HG02571 (cell line): Measurements from ENCODE around the gene ADO.

Source experiments
- ATAC-seq: cut with Tn5 transposase; IDR thresholded peaks from one replicate; pipeline ENCODE4 v1.9.1; 2021; ENCODE audit warnings: mild to moderate bottlenecking, moderate library complexity; ENCODE audit not compliant: unreplicated experiment

ADO gene

GRCh38 chr10:62792261-62792660 lies 12.3 kb upstream of the ADO start:
- ATAC-seq: no peak

- no peak for ATAC-seq
Observed at GRCh38 chr10:62794306-62794705, 10.2 kb upstream of the ADO start.

DNA sequence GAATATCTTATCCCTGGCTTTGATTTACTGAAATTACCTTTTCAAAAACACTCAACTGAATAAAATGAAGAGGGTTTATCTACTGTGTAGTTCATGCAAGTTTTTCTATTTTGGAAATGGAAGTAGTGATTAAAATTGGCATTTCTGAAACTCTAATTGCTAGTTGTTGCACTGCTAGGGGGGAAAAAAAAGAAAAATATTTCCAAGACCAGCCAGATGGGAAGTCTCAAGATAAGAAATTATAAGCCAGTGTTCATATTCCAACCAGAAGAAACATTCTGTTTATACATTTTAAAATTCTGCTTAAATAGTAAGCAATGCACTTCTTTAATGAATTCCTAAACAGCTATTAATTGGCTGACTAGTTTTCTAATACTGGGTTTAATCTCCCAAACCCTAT lies 9.4 kb upstream of the ADO start:
- ATAC-seq: no peak

DNA sequence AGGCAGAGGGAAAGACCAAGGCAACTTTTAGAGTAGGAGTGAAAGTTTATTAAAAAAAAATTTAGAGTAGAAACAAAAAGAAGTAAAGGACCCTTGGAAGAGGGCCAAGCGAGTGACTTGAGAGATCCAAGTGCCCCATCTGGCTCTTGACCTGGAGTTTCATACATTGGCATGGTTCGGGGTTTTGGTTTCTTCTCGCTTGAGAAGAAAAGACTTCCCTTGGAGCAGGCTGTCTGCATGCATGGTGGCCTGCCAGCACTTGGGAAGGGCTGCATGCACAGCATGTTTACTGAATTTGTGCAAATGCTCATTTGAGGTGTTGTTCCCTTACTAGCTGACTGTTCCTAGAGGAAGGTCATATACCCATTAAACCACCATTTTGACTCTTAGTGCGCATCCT lies 8.8 kb upstream of the ADO start:
- ATAC-seq: no peak

DNA sequence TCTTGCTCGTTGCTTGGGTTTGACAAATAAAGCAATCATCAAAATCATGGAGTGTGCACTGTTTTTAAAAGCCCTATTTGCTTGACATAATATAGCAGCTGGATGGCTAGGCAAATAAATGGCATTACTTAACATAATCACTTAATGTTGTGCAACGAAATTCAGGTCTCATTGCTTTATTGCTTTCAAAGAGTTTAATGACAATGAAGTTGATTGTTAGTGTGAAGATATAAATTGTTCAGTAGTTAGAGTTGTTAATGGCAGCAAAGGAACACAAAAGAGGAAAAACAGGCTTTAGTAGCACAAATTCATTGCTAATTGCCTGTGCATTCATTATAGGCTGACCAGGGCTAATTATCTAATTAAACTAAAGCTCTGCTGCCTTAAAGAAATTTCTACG lies 7.6 kb upstream of the ADO start:
- ATAC-seq: no peak

DNA sequence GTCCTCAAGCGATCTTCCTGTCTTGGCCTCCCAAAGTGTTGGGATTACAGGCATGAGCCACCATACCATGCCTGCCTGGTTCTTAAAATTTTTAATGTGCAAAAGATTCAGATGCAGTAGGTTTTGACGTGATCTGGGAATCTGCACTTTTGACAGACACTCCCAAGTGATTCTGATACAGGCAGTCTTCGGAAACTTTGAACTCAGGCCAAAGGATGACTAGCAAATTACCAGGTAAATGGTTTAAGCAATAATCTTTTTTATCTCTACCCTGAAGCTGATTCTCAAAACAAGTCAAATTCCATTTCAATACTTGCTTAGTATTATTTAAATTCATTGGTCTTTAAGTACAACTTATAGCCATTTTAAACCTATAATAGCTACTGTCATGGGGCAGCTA lies 2.6 kb upstream of the ADO start:
- ATAC-seq: no peak

- ATAC-seq: no peak
Observed at GRCh38 chr10:62803724-62804355, 680 bp upstream of the ADO start.

GRCh38 chr10:62805231-62806099 lies 945 bp downstream of the ADO start:
- ATAC-seq: peak; percentile 15

DNA sequence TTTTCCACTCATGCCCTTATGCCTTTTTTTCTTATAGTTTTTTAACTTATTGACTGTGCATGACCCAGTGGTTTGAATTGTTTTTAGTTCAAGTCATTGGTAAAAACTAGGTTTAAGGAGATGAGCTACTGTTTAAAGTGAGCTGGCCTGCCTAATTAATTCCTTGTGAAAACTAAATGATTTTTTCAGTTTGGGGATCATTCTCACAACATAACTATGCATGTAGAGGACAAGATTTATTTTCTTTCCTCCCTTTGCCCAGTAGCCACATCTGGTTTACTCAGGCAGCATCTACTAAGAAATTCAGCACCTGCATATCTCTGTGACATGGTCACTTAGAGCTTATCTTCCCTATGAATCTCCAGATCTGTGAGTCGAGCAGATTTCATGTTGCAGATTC lies 1.7 kb downstream of the ADO start:
- no peak for ATAC-seq

- no peak for ATAC-seq
Observed at GRCh38 chr10:62810156-62810902, 5.8 kb downstream of the ADO start.

- peak; percentile 33 for ATAC-seq
Observed at GRCh38 chr10:62811159-62811875, 6.8 kb downstream of the ADO start.

GRCh38 chr10:62812672-62813439 lies 8.3 kb downstream of the ADO start:
- ATAC-seq: no peak

DNA sequence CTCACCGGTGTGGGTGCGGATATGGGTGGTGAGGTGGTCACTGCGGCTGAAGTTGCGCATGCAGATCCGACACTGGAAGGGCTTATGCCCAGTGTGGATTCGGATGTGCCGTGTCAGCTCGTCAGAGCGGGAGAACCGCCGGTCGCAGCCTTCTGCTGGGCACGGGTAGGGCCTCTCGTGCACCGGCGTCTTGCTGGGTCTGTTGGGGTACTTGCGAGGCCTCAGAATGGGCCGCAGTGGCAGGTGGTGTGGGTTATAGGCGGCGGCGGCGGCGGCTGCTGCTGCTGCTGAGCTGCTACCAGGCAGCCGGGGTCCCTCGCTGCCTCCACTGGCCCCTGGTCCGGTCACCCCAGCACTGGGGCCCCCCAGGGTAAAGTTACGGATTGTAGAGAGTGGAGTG lies 8.9 kb downstream of the ADO start:
- ATAC-seq: no peak

DNA sequence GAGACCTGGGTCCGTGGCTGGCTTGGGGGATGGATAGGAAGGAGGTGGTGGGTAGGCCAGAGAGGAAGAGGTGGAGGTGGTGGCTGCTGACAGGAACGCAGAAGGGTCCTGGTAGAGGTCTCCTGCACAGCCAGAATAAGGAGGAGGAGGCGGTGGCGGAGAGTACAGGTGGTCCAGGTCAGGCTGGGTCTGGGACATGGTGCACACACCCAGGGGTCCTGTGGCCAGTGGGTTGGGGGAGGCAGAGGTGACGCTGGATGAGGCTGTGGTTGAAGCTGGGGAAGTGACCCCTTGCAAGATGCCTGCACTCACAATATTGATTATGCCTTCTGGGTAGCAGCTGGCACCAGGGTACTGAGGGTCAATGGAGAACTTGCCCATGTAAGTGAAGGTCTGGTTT lies 9.5 kb downstream of the ADO start:
- no peak for ATAC-seq

- ATAC-seq: no peak
Observed at GRCh38 chr10:62814756-62815380, 10.3 kb downstream of the ADO start.

DNA sequence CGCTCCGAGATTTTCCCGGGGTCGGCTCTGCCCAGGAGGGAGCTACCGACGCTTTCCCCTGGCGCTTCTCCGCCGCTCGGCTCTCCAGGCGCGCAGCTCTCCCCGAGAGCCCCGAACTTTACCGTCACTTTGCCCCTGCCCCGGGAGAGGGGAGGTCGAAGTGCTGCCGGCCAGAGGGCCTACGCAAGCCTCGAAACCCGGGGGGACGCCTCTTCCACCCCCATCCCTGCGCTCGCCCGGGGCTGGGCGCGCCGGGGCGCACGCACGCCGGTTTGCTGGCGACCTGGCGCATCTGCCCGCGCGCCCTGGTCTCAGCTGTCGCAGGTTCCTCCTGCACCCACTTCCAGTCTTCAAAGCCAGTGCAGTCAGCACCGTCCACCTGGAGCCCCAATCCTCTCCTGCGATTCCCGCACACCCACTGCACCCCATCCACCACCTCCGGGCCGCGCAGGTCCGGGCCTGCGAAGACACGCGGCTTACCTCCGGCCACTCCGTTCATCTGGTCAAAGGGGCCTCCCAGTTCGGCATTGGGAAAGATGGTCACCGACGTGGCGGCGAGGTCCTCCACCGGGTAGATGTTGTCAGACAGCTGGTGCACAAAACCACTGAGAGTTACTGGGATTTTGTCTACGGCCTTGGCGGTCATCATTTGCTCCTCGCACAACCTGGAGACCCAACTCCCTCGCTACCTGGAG lies 11.0 kb downstream of the ADO start:
- no peak for ATAC-seq

- ATAC-seq: no peak
Observed at GRCh38 chr10:62816076-62816330, 11.5 kb downstream of the ADO start.

DNA sequence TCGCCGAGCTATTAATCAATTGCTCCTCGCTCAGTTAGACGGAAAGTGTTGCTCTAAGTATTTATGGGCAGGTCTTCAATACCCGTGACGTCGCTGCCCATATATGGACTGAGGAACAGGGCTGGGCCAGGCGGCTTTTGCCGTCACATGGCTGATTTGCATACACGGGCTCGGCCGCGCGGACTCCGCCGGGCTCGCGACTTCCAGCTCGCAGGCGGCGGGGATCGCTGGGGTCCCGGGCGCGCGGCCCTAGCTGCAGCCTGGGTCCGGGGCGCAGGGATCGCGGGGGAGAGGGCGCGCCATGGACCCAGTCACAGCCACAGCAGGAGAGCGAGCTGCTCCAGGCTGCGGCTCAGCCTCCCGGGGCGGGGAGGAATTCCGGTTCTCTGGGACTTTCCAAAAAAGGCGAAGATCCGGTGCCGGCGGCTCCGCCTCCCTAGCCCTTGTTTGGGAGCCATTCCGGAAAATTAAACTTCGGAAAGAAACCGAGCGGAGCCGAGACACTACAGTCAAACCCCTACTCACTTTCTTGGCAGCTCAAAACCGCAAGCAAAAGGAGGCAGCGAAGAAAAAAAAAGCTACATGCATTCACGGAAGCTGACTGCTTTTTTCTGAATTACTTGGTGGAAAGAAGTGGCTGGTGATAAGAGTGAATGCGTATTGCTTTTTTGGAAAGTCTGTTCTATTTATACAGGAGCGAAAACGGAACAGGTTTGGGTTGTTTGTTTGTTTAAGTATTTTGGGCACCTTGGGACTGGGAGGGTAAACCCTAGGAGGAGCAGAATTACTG lies 12.0 kb downstream of the ADO start, which contains the start of gene EGR2:
TSS of gene EGR2 (minus strand) at position 36 of the 790 bp plus-strand sequence. CDS start 337 bp downstream, outside the sequence.
- peak; percentile 73 for ATAC-seq
